Measurements from ENCODE around the gene HMGB1.
A peak's percentile ranks its signal among the peaks of the same experiment; 100 is the strongest.
"Not testable (repeated sequence)": the region's sequence is repeated elsewhere in the genome, so short reads cannot be mapped to it uniquely, and the experiment has no call there.

The HMGB1 gene

GRCh38 chr13:30465343-30465592 is 468 bp downstream of the HMGB1 start:
- no peak for DNase-seq

- peak; percentile 81 for DNase-seq
Measured at GRCh38 chr13:30464496-30465342, 1.0 kb downstream of the HMGB1 start.

DNA sequence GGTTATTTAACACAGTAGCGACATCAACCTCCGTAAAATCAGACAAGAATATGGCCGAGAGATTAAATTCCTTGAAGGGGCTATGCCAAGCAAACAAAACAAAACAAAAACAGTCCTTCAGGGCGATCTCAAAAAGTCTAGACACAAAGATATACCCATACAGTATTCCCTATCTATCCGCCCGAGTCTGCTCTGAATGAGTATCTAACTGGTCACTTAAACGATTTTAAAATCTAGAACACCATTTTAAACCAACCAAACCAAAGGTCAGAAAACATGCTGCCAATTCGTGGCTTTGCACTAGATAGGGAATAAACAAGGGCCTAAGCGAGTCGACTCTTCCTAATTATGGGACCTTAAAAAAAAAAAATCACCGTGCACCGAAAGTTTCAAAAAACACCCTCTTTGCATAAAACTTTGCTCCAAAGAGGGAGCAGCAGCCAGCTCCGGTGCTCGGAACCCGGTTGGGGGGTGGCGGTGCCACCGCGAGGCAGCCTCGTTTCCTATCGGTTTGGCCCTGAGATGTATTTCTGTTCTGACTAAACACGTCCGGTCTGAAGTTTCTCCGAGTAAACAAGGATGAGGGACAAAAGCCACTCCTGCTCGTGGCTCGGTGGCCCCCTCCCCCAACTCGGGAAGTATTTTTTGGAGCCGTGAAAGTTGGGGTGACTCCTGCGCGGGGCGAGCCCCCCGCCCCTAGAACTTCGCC is 1.8 kb downstream of the HMGB1 start:
- peak; percentile 81 for DNase-seq

- not testable (repeated sequence) for DNase-seq
Measured at GRCh38 chr13:30461279-30462066, 4.3 kb downstream of the HMGB1 start.

GRCh38 chr13:30457306-30457891 is 8.3 kb downstream of the HMGB1 start:
- DNase-seq: no peak

- DNase-seq: no peak
Measured at GRCh38 chr13:30456290-30456689, 9.4 kb downstream of the HMGB1 start.

DNA sequence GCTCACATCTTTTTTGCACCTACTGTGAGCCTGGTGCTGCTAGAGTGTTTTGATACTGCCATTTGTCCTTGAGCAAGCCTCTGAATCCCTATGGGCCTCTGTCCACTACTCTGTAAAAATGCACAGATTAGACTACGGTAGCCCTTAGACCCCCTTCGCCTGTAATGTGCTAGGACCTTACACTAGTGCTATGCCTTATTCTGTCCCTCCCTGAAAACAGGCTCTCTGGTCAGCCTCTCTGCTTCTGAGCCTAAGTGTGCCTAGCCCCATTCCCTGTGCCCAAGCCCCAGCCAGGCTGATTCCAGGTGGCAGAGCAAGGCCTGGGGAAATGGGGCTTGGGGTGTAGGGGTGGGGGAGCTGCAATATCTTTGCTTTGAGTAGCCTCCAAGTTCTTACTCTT is 10.7 kb downstream of the HMGB1 start:
- no peak for DNase-seq

DNA sequence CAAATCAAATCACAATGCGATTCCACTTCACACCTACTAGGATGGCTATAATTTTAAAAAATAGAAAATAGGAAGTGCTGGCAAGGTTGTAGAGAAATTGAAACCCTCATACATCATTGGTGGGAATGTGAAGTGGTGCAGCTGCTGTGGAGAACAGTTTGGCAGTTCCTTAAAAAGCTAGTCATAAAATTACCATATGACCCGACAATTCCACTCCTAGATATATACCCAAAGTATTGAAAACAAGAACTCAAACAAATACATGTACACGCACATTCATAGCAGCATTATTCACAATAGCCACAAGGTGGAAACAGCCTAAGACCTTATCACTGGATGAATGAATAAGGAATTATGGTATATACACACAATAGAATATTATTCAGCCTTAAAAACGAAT is 12.0 kb downstream of the HMGB1 start:
- DNase-seq: no peak

DNA sequence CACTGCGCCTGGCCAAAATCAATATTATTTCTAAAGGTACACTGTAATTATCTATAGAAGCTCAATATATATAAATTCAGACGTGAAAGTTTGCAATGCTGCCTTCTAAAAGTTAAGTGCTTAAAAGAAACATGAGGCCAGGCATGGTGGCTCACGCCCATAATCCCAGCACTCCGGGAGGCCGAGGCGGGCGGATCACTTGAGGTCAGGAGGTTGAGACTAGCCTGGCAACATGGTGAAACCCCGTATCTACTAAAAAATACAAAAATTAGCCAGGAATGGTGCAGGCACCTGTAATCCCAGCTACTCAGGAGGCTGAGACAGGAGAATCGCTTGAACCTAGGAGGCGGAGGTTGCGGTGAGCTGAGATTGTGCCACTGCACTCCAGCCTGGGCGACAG is 14.3 kb downstream of the HMGB1 start:
- DNase-seq: not testable (repeated sequence)

GRCh38 chr13:30450066-30450465 is 15.7 kb downstream of the HMGB1 start:
- no peak for DNase-seq

DNA sequence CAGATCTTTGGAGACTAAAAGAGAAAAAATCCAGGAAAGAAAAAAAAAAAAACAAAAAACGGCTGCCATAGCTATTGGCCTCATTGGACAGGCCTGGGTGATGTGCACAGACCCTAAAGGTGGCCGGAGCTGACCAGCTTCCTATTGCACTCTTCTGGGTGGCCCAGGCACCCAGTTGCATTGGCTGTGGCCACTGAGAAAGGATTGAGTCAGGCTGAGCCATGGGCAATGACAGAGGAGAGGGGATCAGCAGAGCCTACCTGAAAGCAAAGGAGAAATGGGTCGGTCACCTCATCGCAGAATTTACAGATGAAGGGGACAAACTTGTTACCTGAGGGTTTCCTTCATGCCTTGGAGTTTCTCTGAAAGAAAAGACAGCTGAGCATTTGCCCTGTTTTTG is 17.3 kb downstream of the HMGB1 start:
- no peak for DNase-seq

DNA sequence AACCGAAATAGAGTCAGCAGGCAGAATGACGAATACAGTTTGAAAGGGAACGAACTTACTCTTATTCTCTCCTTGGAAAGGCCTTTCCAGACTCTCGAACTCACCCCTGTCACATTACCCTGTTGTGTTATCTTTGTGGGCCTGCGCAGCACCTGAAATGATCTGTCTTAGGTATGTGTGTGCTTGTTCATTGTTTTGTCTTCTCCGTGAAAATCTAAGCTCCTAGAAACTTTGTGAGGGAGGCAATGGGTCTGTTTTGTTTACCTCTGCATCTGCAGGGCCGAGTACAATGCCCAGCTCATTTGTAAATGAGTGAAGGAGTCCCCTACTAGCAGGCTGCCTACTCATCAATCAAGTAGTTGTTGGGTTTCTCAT is 19.6 kb downstream of the HMGB1 start:
- DNase-seq: no peak

GRCh38 chr13:30443957-30444404 is 21.8 kb downstream of the HMGB1 start:
- no peak for DNase-seq

- not testable (repeated sequence) for DNase-seq
Measured at GRCh38 chr13:30443491-30443890, 22.2 kb downstream of the HMGB1 start.

DNA sequence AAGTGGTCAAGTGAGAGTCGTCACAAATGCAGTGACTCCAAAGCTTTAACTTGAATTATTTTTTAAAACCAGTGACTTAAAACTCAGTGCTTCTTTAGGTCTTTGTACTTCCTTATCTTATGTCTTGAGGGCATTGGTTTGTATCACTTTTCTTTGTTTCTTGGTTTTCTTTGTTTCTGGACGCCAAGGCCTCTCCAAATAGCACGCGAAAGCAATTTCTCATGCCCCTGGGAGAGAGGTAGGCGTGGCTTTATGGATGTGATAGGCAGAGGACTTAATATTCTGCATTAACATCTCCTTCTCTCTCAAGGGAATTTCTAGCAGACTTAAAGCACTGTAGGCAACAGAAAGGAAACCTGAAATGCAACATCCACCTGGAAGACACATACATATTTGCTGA is 22.8 kb downstream of the HMGB1 start:
- no peak for DNase-seq

DNA sequence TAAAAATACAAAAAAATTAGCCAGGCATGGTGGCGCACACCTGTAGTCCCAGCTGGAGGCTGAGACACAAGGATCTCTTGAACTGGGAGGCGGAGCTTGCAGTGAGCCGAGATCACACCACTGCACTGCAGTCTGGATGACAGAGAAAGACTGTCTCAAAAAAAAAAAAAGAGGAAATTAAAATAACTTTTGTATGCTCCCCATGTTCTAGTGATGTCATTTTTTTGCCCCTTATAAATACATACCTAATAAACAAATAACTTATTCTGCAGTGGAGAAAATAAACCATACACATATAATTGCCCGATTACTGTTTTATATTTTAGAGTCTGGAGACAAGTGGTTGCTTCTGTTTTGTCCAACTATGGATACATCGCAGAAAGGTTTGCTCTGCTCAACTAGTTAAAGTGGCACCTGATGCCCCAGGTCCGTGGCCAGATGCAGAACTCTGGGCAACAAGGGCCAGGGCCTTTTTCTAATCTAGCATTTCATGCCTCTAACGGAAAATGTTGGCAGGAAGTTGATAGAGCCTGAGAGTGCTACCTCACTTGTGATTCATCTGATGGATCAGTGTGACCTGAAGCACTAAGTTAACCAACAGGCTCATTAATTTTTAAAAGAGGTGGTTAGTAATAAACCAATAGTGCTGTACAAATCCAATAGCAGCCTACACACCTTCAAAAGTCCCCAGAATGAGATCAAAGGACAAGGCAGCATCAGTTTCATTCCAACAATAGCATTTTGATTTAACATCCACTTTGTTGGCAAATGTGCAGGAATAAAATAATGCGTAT is 24.6 kb downstream of the HMGB1 start:
- DNase-seq: no peak

DNA sequence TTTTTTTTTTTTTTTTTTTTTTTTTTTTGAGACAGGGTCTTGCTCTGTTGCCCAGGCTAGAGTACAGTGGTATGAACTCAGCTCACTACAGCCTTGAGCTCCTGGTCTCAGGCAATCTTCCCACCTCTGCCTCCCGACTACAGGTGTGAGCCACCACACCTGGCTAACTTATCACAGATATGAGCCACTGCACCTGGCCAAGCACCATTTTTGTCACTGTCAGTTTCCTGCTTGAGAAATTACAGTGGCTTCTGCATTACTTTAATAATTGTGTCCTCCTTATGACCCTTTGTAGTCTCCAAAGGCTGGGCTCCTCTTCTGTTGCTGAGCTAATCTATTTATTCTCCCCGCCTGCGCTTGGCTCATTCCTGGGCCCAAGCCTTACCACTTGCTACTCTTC is 27.4 kb downstream of the HMGB1 start:
- DNase-seq: no peak

- DNase-seq: no peak
Measured at GRCh38 chr13:30437177-30437576, 28.6 kb downstream of the HMGB1 start.

DNA sequence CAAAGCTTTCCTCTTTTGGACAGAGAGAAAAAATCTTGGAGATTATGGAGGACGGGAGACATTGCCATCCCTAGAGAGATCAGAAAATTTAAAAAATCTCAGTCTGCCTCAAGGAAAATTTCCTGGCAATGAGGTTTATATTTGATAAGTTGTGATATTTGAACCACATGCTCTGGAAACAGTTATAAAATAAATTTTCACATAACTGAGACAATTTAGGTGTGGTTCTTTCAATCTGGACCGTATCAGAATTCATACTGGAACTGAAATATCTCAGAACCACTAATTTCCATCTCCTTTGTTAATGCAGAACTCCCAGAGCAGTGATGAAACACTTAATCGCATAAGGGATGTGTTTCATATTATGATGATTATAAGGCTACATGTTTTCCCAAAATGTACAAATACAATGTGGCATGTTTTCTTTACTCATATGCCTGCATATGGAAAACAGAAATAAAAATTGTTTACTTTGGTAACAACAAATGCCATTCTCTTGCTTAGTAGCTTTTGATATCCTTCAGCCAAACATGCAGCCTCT is 29.8 kb downstream of the HMGB1 start:
- DNase-seq: no peak

- no peak for DNase-seq
Measured at GRCh38 chr13:30431269-30431940, 34.3 kb downstream of the HMGB1 start.

Data from stimulated activated CD4-positive, alpha-beta T cell treated with anti-CD3 and anti-CD28 coated beads, Interleukin-15, amount 100 ng/mL, for 24 hours (primary cell).